ENCODE results near the gene CUX1.

The CUX1 gene

DNA sequence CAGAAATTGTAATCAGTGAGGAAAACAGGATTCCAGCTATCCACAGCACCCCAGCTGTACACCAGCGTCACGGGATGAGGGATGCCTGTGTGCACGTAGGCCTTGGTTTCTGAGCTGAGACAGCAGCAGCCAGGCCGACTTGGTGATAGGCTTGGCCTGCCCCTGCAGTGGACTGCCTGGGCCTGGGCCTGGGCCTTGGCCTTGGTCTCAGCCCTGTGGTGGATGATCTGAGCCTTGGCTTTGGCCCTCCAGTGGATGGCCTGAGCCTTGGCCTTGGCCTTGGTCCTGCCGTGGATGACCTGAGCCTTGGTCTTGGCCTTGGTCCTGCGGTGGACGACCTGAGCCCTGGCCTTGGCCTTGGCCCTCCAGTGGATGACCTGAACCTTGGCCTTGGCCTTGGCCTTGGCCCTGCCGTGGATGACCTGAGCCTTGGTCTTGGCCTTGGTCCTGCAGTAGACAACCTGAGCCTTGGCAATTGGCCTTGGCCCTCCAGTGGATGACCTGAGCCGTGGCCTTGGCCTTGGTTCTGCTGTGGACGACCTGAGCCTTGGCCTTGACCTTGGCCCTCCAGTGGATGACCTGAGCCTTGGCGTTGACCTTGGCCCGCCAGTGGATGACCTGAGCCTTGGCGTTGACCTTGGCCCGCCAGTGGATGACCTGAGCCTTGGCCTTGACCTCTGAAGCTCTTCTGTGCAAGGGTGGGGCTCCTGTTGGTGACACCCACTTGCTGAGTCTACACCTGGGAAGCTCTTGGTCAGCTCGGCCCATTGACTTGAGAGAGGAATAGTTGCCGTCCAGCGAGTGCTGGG is 93.8 kb downstream of the CUX1 start:
- no peak overlapping the region for H3K4me3 ChIP-seq (ENCODE audit: low read depth, low read length)
- TF ChIP-seq, protein P1, sequence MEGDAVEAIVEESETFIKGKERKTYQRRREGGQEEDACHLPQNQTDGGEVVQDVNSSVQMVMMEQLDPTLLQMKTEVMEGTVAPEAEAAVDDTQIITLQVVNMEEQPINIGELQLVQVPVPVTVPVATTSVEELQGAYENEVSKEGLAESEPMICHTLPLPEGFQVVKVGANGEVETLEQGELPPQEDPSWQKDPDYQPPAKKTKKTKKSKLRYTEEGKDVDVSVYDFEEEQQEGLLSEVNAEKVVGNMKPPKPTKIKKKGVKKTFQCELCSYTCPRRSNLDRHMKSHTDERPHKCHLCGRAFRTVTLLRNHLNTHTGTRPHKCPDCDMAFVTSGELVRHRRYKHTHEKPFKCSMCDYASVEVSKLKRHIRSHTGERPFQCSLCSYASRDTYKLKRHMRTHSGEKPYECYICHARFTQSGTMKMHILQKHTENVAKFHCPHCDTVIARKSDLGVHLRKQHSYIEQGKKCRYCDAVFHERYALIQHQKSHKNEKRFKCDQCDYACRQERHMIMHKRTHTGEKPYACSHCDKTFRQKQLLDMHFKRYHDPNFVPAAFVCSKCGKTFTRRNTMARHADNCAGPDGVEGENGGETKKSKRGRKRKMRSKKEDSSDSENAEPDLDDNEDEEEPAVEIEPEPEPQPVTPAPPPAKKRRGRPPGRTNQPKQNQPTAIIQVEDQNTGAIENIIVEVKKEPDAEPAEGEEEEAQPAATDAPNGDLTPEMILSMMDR (IDR thresholded peaks at IDR 0.05; ENCODE audit: borderline replicate concordance, insufficient read depth, low read depth, low read length) = no peak

DNA sequence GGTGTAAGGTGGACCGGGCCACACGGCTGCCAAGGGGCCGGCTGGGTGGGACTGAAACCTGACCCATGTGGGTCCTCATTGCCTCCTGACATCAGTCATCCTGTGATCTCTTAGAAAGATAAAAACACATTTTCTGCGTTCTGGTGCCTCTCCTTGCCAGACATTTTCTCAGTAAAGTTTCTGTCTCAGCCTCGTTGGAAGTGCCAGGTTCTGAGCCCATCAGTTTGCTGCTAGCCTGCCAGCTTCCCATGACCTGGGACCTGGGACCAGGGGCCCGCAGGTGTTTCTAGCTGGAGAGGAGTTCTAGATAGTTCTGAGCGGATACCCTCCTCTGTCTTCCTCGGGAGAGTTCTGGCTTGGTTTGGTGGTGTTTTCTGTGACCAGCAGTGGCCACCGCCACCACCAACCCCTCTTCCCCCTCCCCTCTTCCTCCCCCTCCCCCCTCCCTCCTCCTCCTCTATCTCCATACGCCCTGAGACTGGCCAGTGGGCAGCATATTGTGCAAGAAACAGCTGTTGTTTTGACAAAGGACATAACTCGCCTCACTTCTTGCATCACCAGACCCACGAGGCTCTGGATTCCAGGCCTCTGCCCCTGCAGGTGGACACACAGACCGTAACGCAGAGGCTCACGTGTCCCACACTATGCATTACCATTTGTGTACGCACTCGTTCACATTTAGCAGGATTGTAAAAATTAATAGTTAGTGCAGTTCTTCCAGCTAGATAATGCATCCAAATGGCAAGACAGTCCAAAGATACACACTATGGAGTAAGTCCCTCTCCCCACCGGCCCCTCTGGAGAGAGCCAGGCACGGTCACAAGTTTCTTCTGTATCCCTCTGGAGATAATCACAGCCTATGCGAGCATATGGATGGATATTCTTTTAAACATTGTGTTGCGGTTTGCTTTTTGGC is 94.6 kb downstream of the CUX1 start:
- no peak overlapping the region for H3K4me3 ChIP-seq (ENCODE audit: low read depth, low read length)
- TF ChIP-seq, protein P1 (IDR thresholded peaks at IDR 0.05; ENCODE audit: borderline replicate concordance, insufficient read depth, low read depth, low read length) = no peak

DNA sequence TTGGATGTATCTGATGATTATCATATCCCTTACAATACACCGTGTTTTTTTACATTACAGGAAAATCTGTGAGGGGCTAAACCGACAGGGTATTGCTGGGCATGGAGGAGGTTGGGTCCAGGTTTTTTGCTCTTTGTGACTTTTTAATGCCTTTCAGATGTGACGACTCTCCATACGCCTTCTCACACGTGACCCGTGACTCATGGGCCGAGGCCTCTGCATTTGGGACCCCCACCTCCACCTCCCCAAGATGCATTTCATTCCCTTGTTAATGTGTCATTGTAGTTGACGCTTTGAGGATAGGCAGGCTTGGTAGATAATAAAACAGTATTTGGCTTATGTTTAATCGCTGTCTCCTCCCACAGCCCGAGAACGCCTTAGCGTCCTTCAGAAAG is 95.3 kb downstream of the CUX1 start:
- TF ChIP-seq, protein P1 (IDR thresholded peaks at IDR 0.05; ENCODE audit: borderline replicate concordance, insufficient read depth, low read depth, low read length) = no peak
- H3K4me3 ChIP-seq (ENCODE audit: low read depth, low read length) = no peak overlapping the region

DNA sequence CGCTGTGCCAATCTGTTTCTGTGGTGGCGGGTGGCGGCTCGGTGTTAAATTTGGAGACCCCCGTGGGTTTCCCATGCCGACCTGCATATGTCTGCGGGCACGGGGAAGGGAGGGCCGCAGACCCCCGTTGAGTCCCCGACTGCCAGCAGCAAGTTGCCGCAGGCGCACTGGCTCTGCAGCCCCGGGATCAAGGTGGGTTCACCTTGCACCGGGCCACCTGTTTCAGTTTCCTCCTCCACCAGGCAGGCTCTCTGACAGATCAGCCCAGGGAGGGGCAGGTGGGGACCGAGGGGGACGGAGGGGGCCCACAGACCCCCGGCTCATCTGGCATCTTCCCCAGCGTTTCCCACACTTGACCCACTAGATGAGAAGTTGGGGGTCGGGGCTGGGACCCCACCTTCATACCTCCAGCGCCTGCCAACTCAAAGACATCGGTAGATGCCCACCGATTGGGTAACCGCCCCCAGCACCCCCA is 95.9 kb downstream of the CUX1 start:
- no peak overlapping the region for H3K4me3 ChIP-seq (ENCODE audit: low read depth, low read length)
- TF ChIP-seq, protein P1 (IDR thresholded peaks at IDR 0.05; ENCODE audit: borderline replicate concordance, insufficient read depth, low read depth, low read length) = no peak

DNA sequence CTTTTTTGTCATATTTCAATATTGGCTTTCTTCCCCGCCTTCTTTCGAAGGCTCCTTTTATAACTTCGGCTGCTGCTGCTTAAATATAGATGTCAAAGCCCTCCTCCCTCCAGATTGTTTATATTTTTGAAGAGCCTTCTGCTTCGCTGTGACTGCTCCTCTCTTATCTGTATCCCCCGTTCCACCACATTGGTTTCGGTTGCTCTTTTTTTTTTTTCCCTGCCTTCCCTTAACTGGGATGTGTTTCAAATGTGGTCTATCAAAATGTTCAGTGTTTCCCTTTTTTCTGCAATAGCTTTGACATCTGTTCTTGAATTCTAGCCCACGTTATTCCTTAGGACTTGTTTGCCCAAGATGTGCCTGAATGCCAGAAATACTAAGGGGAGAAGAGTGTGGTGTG is 96.4 kb downstream of the CUX1 start:
- H3K4me3 ChIP-seq (ENCODE audit: low read depth, low read length) = no peak overlapping the region
- TF ChIP-seq, protein P1 (IDR thresholded peaks at IDR 0.05; ENCODE audit: borderline replicate concordance, insufficient read depth, low read depth, low read length) = no peak

DNA sequence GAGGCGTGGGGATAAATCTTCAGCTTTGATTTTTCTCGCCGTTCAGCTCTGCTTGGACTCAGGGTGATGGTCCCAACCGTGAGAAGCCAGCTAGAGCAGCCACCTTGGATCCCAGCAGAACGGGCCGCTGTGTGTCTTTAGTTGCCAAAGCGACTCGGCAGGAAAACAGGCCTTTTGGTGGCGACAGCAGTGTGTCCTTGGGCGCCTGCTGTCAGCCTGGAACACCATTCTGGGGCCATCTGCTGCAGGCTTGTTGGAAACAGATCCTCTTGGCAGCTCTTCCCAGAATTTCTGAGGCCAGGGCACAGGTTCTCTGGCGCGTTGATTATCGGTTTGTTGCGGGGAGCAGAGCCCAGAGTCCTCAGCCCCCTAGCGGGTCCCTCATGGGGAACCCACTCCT is 97.6 kb downstream of the CUX1 start:
- H3K4me3 ChIP-seq (ENCODE audit: low read depth, low read length) = no peak overlapping the region
- TF ChIP-seq, protein P1 (IDR thresholded peaks at IDR 0.05; ENCODE audit: borderline replicate concordance, insufficient read depth, low read depth, low read length) = no peak
